MCF 10A (cell line): ENCODE measurements around the gene CLDN9. TPM values are rescaled to one million over a fixed set of nuclear protein-coding genes. Genes with fewer than 3 reads are reported as not detected.
"Not testable (repeated sequence)": the region's sequence is repeated elsewhere in the genome, so short reads cannot be mapped to it uniquely, and the experiment has no call there.

Experiments
- BruUV-seq: library from RNA; stranded (reverse); fragments of 400-500 nt; replicated peaks from 2 replicates; lab custom pipeline; 2021; lab: Mats Ljungman, UMichigan
- CTCF ChIA-PET: fragments of 300-600 bp; sonication (Branson Sonifier 250); formaldehyde crosslinking; extraction: SDS; loops from one replicate; lab custom pipeline; 2021; ENCODE audit warnings: antibody characterized with exemption, inconsistent platforms; lab: Yijun Ruan, JAX
- POLR2A ChIA-PET: fragments of 300-600, 350-650 bp; sonication (Branson Sonifier 250); formaldehyde crosslinking; extraction: SDS; loops from one replicate; lab custom pipeline; 2020; ENCODE audit warnings: antibody characterized with exemption, inconsistent platforms; lab: Yijun Ruan, JAX
- DNase-seq: peaks from one replicate; pipeline ENCODE4 v3.0.0-alpha.2; 2018; ENCODE audit not compliant: unreplicated experiment
- H3K27ac Mint-ChIP-seq: one replicate; pipeline ENCODE4 v1.8.0; 2022; ENCODE audit warnings: mild to moderate bottlenecking, low read depth, mixed read lengths; ENCODE audit not compliant: unreplicated experiment
- H3K27me3 Mint-ChIP-seq: one replicate; pipeline ENCODE4 v1.8.0; 2022; ENCODE audit warnings: mixed read lengths; ENCODE audit not compliant: insufficient read depth, unreplicated experiment
- H3K36me3 Mint-ChIP-seq: one replicate; pipeline ENCODE4 v1.8.0; 2022; ENCODE audit warnings: mild to moderate bottlenecking, moderate library complexity, mixed read lengths; ENCODE audit not compliant: insufficient read depth, unreplicated experiment
- H3K4me1 Mint-ChIP-seq: one replicate; pipeline ENCODE4 v1.8.0; 2022; ENCODE audit warnings: mixed read lengths; ENCODE audit not compliant: insufficient read depth, unreplicated experiment
- H3K4me3 Mint-ChIP-seq: one replicate; pipeline ENCODE4 v1.8.0; 2022; ENCODE audit warnings: mild to moderate bottlenecking, moderate library complexity, mixed read lengths; ENCODE audit not compliant: unreplicated experiment
- H3K9me3 Mint-ChIP-seq: one replicate; pipeline ENCODE4 v1.8.0; 2022; ENCODE audit warnings: mixed read lengths; ENCODE audit not compliant: unreplicated experiment
- CTCF ChIP-seq: fragments of 200-600 bp; IDR thresholded peaks from one replicate; pipeline ENCODE4 v1.8.0; 2022; ENCODE audit warnings: antibody characterized with exemption, mild to moderate bottlenecking; ENCODE audit not compliant: unreplicated experiment
- intact Hi-C: fragments of 100-400 bp; cut with micrococcal nuclease; formaldehyde crosslinking; loops from 2 replicates; pipeline ENCODE4 v1.14.1; 2022
- total RNA-seq: library from RNA; stranded (reverse); gene quantifications from 2 replicates; pipeline ENCODE4 v1.2.3, GENCODE V29; 2022

The CLDN9 gene
- total RNA-seq, 1 experiment from 2014 or later, result 0.44 TPM

- H3K4me1 Mint-ChIP-seq, H3K27ac Mint-ChIP-seq, H3K9me3 Mint-ChIP-seq, H3K36me3 Mint-ChIP-seq, intact Hi-C loops, CTCF ChIA-PET, H3K4me3 Mint-ChIP-seq, DNase-seq, BruUV-seq: not testable (repeated sequence)
- POLR2A ChIA-PET, result interaction anchor here (0.7 kb wide), 1 partner anchor 11 kb away, joined by 3 read pairs; no protein-coding TSS in a partner anchor
- H3K27me3 Mint-ChIP-seq, result peaks cover 31% of the 10 kb centered on the region
These were observed 40.6 kb downstream of the CLDN9 start for GRCh38 chr16:3053330-3053710.

- no peaks in the 10 kb centered on the region for H3K9me3 Mint-ChIP-seq
- H3K36me3 Mint-ChIP-seq, result no peaks in the 10 kb centered on the region
- H3K4me1 Mint-ChIP-seq, result no peaks in the 10 kb centered on the region
- ChIA-PET CTCF (interaction anchor here (0.6 to 1.0 kb wide), 2 partner anchors 24 to 117 kb away, joined by 3 to 5 read pairs; no protein-coding TSS in a partner anchor), POLR2A (interaction anchor here (0.8 kb wide), 1 partner anchor 68 kb away, joined by 3 read pairs; no protein-coding TSS in a partner anchor)
- H3K27ac Mint-ChIP-seq, result no peak overlapping the region
- H3K27me3 Mint-ChIP-seq, result peaks cover 22% of the 10 kb centered on the region
- no peak for DNase-seq
- no peak overlapping the region for H3K4me3 Mint-ChIP-seq
- BruUV-seq, result no TSS peak
- no peak for TF ChIP-seq CTCF
- intact Hi-C loops, result no loop called here
These were observed 42.4 kb downstream of the CLDN9 start for GRCh38 chr16:3054965-3055733.

- ChIA-PET POLR2A (interaction anchor here (0.8 kb wide), 1 partner anchor 67 kb away, joined by 3 read pairs; no protein-coding TSS in a partner anchor), CTCF (interaction anchor here (0.6 to 1.0 kb wide), 3 partner anchors 24 to 116 kb away, joined by 3 to 5 read pairs (median 3); no protein-coding TSS in a partner anchor)
- H3K36me3 Mint-ChIP-seq, BruUV-seq, intact Hi-C loops, H3K9me3 Mint-ChIP-seq, H3K4me1 Mint-ChIP-seq, H3K27ac Mint-ChIP-seq, H3K4me3 Mint-ChIP-seq, DNase-seq: not testable (repeated sequence)
- H3K27me3 Mint-ChIP-seq, result peaks cover 16% of the 10 kb centered on the region
These were observed 43.0 kb downstream of the CLDN9 start for GRCh38 chr16:3055734-3056115.

- ChIA-PET POLR2A (interaction anchor here (0.7 kb wide), 1 partner anchor 78 kb away, joined by 3 read pairs; no protein-coding TSS in a partner anchor), CTCF (interaction anchor here (0.6 to 2.5 kb wide), 6 partner anchors 9 to 115 kb away, joined by 3 to 11 read pairs (median 3); no protein-coding TSS in a partner anchor)
- no peak for DNase-seq
- Mint-ChIP-seq H3K9me3 (no peaks in the 10 kb centered on the region), H3K27me3 (peaks cover 11% of the 10 kb centered on the region), H3K36me3 (no peaks in the 10 kb centered on the region), H3K4me3 (no peak overlapping the region), H3K4me1 (no peaks in the 10 kb centered on the region), H3K27ac (no peak overlapping the region)
- no peak for TF ChIP-seq CTCF
- BruUV-seq, result no TSS peak
- intact Hi-C loops, result no loop called here
These were observed 43.8 kb downstream of the CLDN9 start for GRCh38 chr16:3056336-3057180.
